GM18499 (cell line): ENCODE measurements around the gene ELMOD3.
"Not testable (repeated sequence)": the region's sequence is repeated elsewhere in the genome, so short reads cannot be mapped to it uniquely, and the experiment has no call there.

ENCODE experiments used
- ATAC-seq: cut with Tn5 transposase; IDR thresholded peaks from one replicate; pipeline ENCODE4 v1.9.1; 2021; ENCODE audit warnings: moderate number of reproducible peaks; ENCODE audit not compliant: insufficient read depth, unreplicated experiment

The ELMOD3 gene

GRCh38 chr2:85354286-85355072 lies at the start of gene ELMOD3, which contains the start of gene RETSAT:
Gene ELMOD3 (plus strand): TSS chr2:85354769. CDS start chr2:85357199, 2,430 bp downstream.
Gene RETSAT (minus strand): TSS chr2:85354528. CDS start chr2:85354507, 21 bp downstream.
- ATAC-seq, result peak; percentile 92

GRCh38 chr2:85307527-85307897 lies 47.1 kb upstream of the ELMOD3 start:
- no peak for ATAC-seq

GRCh38 chr2:85308201-85308600 lies 46.4 kb upstream of the ELMOD3 start:
- no peak for ATAC-seq

- no peak for ATAC-seq
Observed at GRCh38 chr2:85308896-85309555, 45.5 kb upstream of the ELMOD3 start.

- no peak for ATAC-seq
Observed at GRCh38 chr2:85309699-85310321, 44.8 kb upstream of the ELMOD3 start.

GRCh38 chr2:85310330-85310729 lies 44.2 kb upstream of the ELMOD3 start:
- no peak for ATAC-seq

- ATAC-seq, result no peak
Observed at GRCh38 chr2:85312404-85312803, 42.2 kb upstream of the ELMOD3 start.

- ATAC-seq, result no peak
Observed at GRCh38 chr2:85314884-85315242, 39.7 kb upstream of the ELMOD3 start.

- ATAC-seq, result not testable (repeated sequence)
Observed at GRCh38 chr2:85315921-85316320, 38.6 kb upstream of the ELMOD3 start.

- ATAC-seq, result no peak
Observed at GRCh38 chr2:85318222-85319074, 36.1 kb upstream of the ELMOD3 start.

GRCh38 chr2:85319796-85320195 lies 34.8 kb upstream of the ELMOD3 start:
- ATAC-seq, result no peak

GRCh38 chr2:85323351-85323987 lies 31.1 kb upstream of the ELMOD3 start:
- ATAC-seq, result no peak

GRCh38 chr2:85323988-85324367 lies 30.6 kb upstream of the ELMOD3 start:
- ATAC-seq, result not testable (repeated sequence)

- ATAC-seq, result no peak
Observed at GRCh38 chr2:85324639-85325465, 29.7 kb upstream of the ELMOD3 start.

- no peak for ATAC-seq
Observed at GRCh38 chr2:85325466-85325811, 29.1 kb upstream of the ELMOD3 start.

GRCh38 chr2:85326406-85327159 lies 28.0 kb upstream of the ELMOD3 start:
- no peak for ATAC-seq

GRCh38 chr2:85327160-85327821 lies 27.3 kb upstream of the ELMOD3 start:
- no peak for ATAC-seq
